ENCODE data around the gene SLC2A11. TPM values are rescaled to one million over a fixed set of nuclear protein-coding genes. Genes with fewer than 3 reads are reported as not detected.

Gene SLC2A11
- total RNA-seq, 1 donor from 2014 or later, result 22.6 TPM

DNA sequence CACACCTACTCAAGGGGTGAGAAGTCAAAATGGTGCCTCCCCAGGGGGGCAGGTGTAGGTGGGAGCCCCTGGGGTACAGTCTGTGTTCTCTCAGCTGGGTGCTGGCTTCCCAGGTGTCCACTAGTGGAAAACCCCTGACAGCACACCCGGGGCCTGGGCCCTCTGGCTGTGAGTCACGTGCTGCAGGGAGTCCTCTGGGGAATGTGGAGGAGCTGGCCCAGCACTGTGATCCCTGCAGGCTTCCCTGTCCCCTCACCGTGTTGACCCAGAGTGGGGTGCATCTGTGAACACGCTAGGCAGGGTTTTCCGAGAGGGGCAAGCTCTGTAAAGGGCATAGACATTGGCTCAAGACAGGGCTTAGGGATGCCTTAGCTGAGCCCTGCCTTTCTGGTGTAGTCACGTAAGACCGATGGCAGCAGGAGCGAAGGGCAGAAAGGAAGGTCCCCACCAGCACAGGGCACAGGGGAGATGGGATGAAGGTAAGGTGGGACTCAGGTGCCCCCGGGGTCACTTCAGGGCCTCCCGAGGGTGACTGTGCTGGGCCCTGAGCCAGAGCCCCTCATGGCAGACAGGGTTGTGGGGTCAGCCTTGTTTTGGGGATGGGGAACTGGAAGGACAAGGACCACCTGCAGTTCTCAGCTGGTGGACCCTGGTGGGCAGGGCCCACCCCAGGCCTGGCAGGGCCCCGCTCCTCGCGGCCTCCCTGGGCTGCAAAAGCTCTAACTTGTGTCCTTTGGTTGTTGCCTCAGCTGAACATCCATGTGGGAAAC, 33.0 kb upstream of the SLC2A11 start:
- Mint-ChIP-seq H3K27ac (ENCODE audit: unreplicated experiment) (peak overlapping the region; percentile 75), H3K36me3 (ENCODE audit: unreplicated experiment) (peaks cover 50% of the 10 kb centered on the region), H3K9me3 (ENCODE audit: unreplicated experiment) (no peaks in the 10 kb centered on the region)

DNA sequence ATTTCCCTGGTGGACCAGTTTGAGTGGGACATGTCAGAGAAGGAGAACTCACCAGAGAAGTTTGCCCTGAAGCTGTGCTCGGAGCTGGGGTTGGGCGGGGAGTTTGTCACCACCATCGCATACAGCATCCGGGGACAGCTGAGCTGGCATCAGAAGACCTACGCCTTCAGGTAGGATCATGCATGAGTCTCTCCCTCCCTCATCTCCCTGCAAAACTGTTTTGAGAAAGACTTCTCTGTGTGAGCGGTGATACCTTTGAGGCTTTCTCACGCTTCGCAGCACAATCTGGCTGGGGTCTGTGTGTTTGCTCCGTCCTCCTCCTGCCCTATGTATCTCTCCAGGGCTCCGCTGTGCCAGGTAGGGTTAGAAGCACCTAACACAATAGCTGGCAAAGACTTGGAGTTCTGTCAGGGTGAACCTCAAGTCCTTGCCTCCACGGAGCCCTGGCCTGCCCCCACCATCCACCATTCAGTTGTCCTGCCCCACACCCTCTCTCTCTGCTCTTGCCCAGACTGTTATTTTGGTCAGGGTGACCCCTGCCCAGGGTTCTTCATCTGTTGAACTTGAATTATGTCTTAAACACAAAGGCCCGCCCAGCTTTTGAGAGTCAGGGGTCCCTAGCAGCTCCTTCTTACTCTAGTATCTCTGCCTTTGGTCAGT, 32.3 kb upstream of the SLC2A11 start:
- H3K36me3 Mint-ChIP-seq (ENCODE audit: unreplicated experiment), result peaks cover 50% of the 10 kb centered on the region
- TF ChIP-seq, protein P1, sequence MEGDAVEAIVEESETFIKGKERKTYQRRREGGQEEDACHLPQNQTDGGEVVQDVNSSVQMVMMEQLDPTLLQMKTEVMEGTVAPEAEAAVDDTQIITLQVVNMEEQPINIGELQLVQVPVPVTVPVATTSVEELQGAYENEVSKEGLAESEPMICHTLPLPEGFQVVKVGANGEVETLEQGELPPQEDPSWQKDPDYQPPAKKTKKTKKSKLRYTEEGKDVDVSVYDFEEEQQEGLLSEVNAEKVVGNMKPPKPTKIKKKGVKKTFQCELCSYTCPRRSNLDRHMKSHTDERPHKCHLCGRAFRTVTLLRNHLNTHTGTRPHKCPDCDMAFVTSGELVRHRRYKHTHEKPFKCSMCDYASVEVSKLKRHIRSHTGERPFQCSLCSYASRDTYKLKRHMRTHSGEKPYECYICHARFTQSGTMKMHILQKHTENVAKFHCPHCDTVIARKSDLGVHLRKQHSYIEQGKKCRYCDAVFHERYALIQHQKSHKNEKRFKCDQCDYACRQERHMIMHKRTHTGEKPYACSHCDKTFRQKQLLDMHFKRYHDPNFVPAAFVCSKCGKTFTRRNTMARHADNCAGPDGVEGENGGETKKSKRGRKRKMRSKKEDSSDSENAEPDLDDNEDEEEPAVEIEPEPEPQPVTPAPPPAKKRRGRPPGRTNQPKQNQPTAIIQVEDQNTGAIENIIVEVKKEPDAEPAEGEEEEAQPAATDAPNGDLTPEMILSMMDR (IDR thresholded peaks at IDR 0.05), result no peak
- no peak for DNase-seq (ENCODE audit: extremely low spot score, unreplicated experiment)

More for the DNA sequence above, 33.0 kb upstream of the SLC2A11 start:
- TF ChIP-seq, protein P1 (IDR thresholded peaks at IDR 0.05), result no peak
- no peaks in the 10 kb centered on the region for H3K27me3 Mint-ChIP-seq (ENCODE audit: unreplicated experiment)
- no peak for DNase-seq (ENCODE audit: extremely low spot score, unreplicated experiment)
- no peak overlapping the region for H3K4me3 Mint-ChIP-seq (ENCODE audit: unreplicated experiment)
- H3K4me1 Mint-ChIP-seq (ENCODE audit: unreplicated experiment), result peaks cover 42% of the 10 kb centered on the region

DNA sequence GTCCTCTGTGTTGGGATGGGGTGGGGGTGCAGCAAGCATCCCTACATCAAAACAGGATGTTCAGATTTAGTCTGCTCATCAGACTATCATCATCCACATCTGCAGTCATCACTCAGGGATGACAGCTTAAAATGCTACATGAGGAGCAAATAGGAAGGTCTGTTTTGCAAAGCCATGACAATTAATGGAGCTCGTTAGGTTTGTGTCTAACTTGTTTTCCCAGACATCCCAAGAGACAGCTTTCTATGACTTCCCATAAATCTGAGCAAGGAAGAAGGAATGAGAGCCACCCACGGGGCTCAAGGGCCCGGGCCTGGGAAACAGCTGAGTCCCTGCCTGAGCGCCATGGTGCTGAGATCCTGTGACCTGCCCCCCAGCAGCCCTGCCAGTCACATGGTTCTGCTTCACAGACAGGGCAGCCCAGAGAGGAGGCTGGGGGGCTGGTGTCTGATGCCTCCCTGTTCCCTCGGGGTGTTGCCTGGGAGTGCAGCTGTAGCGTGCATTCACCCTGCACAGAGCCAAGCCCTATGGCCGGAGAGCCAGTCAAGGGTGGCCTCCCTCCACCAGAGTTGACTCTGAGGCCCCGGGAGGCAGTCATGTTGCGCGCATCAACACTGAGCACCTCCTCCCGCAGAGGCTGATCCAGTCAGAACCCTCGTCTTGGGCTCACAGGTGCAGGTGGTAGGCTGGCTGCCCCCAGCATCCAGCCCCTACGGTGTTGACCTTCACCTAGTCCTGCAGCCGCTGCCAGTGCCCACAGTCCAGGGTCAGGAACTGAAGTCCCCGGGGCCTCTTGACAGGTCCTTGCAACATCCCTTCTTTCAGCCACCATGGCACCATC, 30.9 kb upstream of the SLC2A11 start:
- H3K4me1 Mint-ChIP-seq (ENCODE audit: unreplicated experiment), result peaks cover 53% of the 10 kb centered on the region
- H3K27ac Mint-ChIP-seq (ENCODE audit: unreplicated experiment), result peak overlapping the region; percentile 74
- no peaks in the 10 kb centered on the region for H3K9me3 Mint-ChIP-seq (ENCODE audit: unreplicated experiment)
- H3K36me3 Mint-ChIP-seq (ENCODE audit: unreplicated experiment), result peaks cover 49% of the 10 kb centered on the region
- H3K27me3 Mint-ChIP-seq (ENCODE audit: unreplicated experiment), result no peaks in the 10 kb centered on the region
- TF ChIP-seq, protein P1 (IDR thresholded peaks at IDR 0.05), result no peak
- no peak overlapping the region for H3K4me3 Mint-ChIP-seq (ENCODE audit: unreplicated experiment)
- no peak for DNase-seq (ENCODE audit: extremely low spot score, unreplicated experiment)

More for the DNA sequence above, 32.3 kb upstream of the SLC2A11 start:
- no peak overlapping the region for H3K4me3 Mint-ChIP-seq (ENCODE audit: unreplicated experiment)
- peaks cover 49% of the 10 kb centered on the region for H3K4me1 Mint-ChIP-seq (ENCODE audit: unreplicated experiment)
- no peaks in the 10 kb centered on the region for H3K9me3 Mint-ChIP-seq (ENCODE audit: unreplicated experiment)
- H3K27me3 Mint-ChIP-seq (ENCODE audit: unreplicated experiment), result no peaks in the 10 kb centered on the region
- peak overlapping the region; percentile 74 for H3K27ac Mint-ChIP-seq (ENCODE audit: unreplicated experiment)

DNA sequence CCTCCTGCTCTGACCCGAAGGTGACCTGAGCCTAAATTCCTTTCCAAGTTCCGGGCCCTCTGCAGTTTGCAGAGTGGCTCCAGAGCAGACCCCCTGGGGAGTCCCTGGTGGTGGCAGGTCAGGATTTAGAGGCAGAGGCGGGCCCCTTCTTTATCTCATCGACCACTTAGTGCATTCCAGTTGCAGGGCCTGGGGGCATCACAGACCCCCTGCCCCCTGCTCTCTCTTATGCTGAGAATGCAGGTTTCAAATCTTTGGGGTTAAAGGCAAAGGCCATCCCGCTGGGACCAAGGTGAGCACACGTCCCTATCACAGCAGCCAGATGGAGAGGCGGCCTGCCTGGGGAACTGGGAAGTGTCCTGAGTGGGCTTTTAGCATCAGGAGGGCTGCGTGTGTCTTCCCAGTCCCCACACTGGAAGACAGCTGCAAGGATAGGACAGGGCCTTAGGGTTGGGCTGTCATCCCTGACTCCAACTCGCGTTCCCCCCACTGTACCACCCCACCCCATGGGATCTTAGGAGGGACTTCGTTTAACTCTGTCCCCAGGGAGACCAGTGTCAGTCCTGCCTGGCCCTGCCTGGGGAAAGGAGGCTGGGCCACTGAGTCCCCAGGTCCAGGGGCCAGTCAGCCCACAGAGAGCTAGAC, 30.2 kb upstream of the SLC2A11 start:
- Mint-ChIP-seq H3K27ac (ENCODE audit: unreplicated experiment) (peak overlapping the region; percentile 74), H3K36me3 (ENCODE audit: unreplicated experiment) (peaks cover 44% of the 10 kb centered on the region), H3K4me3 (ENCODE audit: unreplicated experiment) (no peak overlapping the region), H3K9me3 (ENCODE audit: unreplicated experiment) (no peaks in the 10 kb centered on the region), H3K4me1 (ENCODE audit: unreplicated experiment) (peaks cover 51% of the 10 kb centered on the region), H3K27me3 (ENCODE audit: unreplicated experiment) (no peaks in the 10 kb centered on the region)
- TF ChIP-seq, protein P1 (IDR thresholded peaks at IDR 0.05), result no peak
- no peak for DNase-seq (ENCODE audit: extremely low spot score, unreplicated experiment)
